Liver (tissue), 9 donors: Measurements from ENCODE around the gene CHP2. TPM values are rescaled to one million over a fixed set of nuclear protein-coding genes. Genes with fewer than 3 reads are reported as not detected.

Source experiments
- DNase-seq: peaks from one replicate; pipeline ENCODE4 v3.0.0-alpha.2; 2017; ENCODE audit warnings: low spot score
- H3K27ac ChIP-seq, 2 donors: one replicate each; pipeline ENCODE4 v1.7.0; 2013; ENCODE audit warnings: inconsistent platforms in 2 of 2, low read length in 2 of 2, control low read depth in 1 of 2, low read depth in 1 of 2, mild to moderate bottlenecking in 1 of 2
- H3K27me3 ChIP-seq, 4 donors: one replicate each; pipeline versions ENCODE4 v1.6.1 to v1.7.0; 2013; ENCODE audit warnings: low read length in 3 of 4, inconsistent platforms in 1 of 4, mild to moderate bottlenecking in 1 of 4, moderate library complexity in 1 of 4; ENCODE audit not compliant: control insufficient read depth in 4 of 4, insufficient read depth in 4 of 4
- H3K36me3 ChIP-seq, 4 donors: one replicate each; pipeline versions ENCODE4 v1.6.1 to v1.7.0; 2013; ENCODE audit warnings: low read length in 3 of 4, mild to moderate bottlenecking in 3 of 4, low read depth in 1 of 4, moderate library complexity in 1 of 4; ENCODE audit not compliant: control insufficient read depth in 4 of 4, insufficient read depth in 3 of 4
- H3K4me1 ChIP-seq, 4 donors: one replicate each; pipeline versions ENCODE4 v1.6.1 to v1.7.0; 2013; ENCODE audit warnings: low read length in 3 of 4, mild to moderate bottlenecking in 3 of 4, moderate library complexity in 1 of 4; ENCODE audit not compliant: control insufficient read depth in 4 of 4, insufficient read depth in 4 of 4
- H3K4me3 ChIP-seq, 3 donors: one replicate each; pipeline versions ENCODE4 v1.6.1 to v1.7.0; 2013; ENCODE audit warnings: low read length in 3 of 3, control low read depth in 1 of 3, low read depth in 1 of 3, mild to moderate bottlenecking in 1 of 3
- H3K9ac ChIP-seq, 2 donors: one replicate each; pipeline ENCODE4 v1.7.0; 2013; ENCODE audit warnings: low read length in 2 of 2, mild to moderate bottlenecking in 2 of 2, moderate library complexity in 2 of 2, control low read depth in 1 of 2, low read depth in 1 of 2
- H3K9me3 ChIP-seq, 4 donors: one replicate each; pipeline versions ENCODE4 v1.6.1 to v1.7.0; 2013; ENCODE audit warnings: low read length in 3 of 4; ENCODE audit not compliant: control insufficient read depth in 4 of 4
- ATF3 ChIP-seq: IDR thresholded peaks from 2 replicates; pipeline ENCODE4 v1.6.1; 2016; ENCODE audit warnings: antibody characterized with exemption
- CTCF ChIP-seq: fragments of 150-350 bp; IDR thresholded peaks from 2 replicates; pipeline ENCODE4 v1.5.1; 2017; ENCODE audit warnings: improper control_type of control experiment, low read depth, low read length; ENCODE audit not compliant: missing input control
- EGR1 ChIP-seq, 2 donors: IDR thresholded peaks; 2 replicates each; pipeline ENCODE4 v1.6.1; 2016 to 2018; ENCODE audit warnings: antibody characterized with exemption in 2 of 2, low read depth in 2 of 2
- FOXA1 ChIP-seq: IDR thresholded peaks from 2 replicates; pipeline ENCODE4 v1.6.1; 2016; ENCODE audit warnings: antibody characterized with exemption
- GABPA ChIP-seq, 2 donors: IDR thresholded peaks in 1 of 2; conservative IDR thresholded peaks in 1 of 2; 2 replicates each; pipeline ENCODE4 v1.6.1; 2016; ENCODE audit warnings: antibody characterized with exemption in 2 of 2, mild to moderate bottlenecking in 1 of 2, moderate library complexity in 1 of 2
- HNF4A ChIP-seq, 2 donors: conservative IDR thresholded peaks; 2 replicates each; pipeline ENCODE4 v1.6.1; 2016; ENCODE audit warnings: antibody characterized with exemption in 2 of 2, mild to moderate bottlenecking in 2 of 2
- HNF4G ChIP-seq: IDR thresholded peaks from 2 replicates; pipeline ENCODE4 v1.6.1; 2016; ENCODE audit warnings: antibody characterized with exemption
- JUND ChIP-seq, 2 donors: IDR thresholded peaks; 2 replicates each; pipeline ENCODE4 v1.6.1; 2016; ENCODE audit warnings: antibody characterized with exemption in 2 of 2
- MAX ChIP-seq: IDR thresholded peaks from 2 replicates; pipeline ENCODE4 v1.6.1; 2016; ENCODE audit warnings: antibody characterized with exemption
- NR2F2 ChIP-seq: IDR thresholded peaks from 2 replicates; pipeline ENCODE4 v1.6.1; 2016; ENCODE audit warnings: antibody characterized with exemption
- RAD21 ChIP-seq, 2 donors: IDR thresholded peaks; 2 replicates each; pipeline ENCODE4 v1.6.1; 2016; ENCODE audit warnings: antibody characterized with exemption in 2 of 2, mild to moderate bottlenecking in 2 of 2
- RXRA ChIP-seq, 2 donors: IDR thresholded peaks; 2 replicates each; pipeline ENCODE4 v1.6.1; 2017 to 2018; ENCODE audit warnings: antibody characterized with exemption in 2 of 2, mild to moderate bottlenecking in 1 of 2
- SP1 ChIP-seq: IDR thresholded peaks from 2 replicates; pipeline ENCODE4 v1.6.1; 2018; ENCODE audit warnings: antibody characterized with exemption, mild to moderate bottlenecking
- TAF1 ChIP-seq: conservative IDR thresholded peaks from 2 replicates; pipeline ENCODE4 v1.6.1; 2016; ENCODE audit warnings: antibody characterized with exemption, mild to moderate bottlenecking
- YY1 ChIP-seq: IDR thresholded peaks from 2 replicates; pipeline ENCODE4 v1.6.1; 2016; ENCODE audit warnings: antibody characterized with exemption, mild to moderate bottlenecking
- WGBS: extraction: QIAGEN DNeasy Blood & Tissue Kit; methylation state at CpG from one replicate; pipeline ENCODE4 v1.1.7; 2013; 5-methylcytosine and 5-hydroxymethylcytosine counted together
- polyA plus RNA-seq, 2 donors: library from polyadenylated mRNA; stranded (reverse) in 1 of 2; unstranded in 1 of 2; fragments of 200-250 nt in 1 of 2; fragments of >200 nt in 1 of 2; fragmentation: Nextera tagmentation in 1 of 2; extraction: Ambion mirVana in 1 of 2; gene quantifications; one replicate each; pipeline versions ENCODE4 v1.2.1 to v1.2.3, GENCODE V29; 2013 to 2015
- total RNA-seq, 2 donors: library from RNA; depleted of rRNA; stranded (reverse); fragments of >200 nt; gene quantifications; one replicate each; pipeline ENCODE4 v1.2.3, GENCODE V29; 2014
- TF ChIP-seq, protein P1 (sequence below): IDR thresholded peaks from 2 replicates; pipeline ENCODE4 v1.6.1; 2016; ENCODE audit warnings: antibody characterized with exemption, mild to moderate bottlenecking
- TF ChIP-seq, protein P2 (sequence below): IDR thresholded peaks from 2 replicates; pipeline ENCODE4 v1.6.1; 2016; ENCODE audit warnings: antibody characterized with exemption
- donor health status: healthy.
- donor health status: healthy.
- donor health status: healthy.
- donor health status: healthy.
- donor health status: healthy.

The CHP2 gene
- total and polyA plus RNA-seq, 4 donors = not detected

DNA sequence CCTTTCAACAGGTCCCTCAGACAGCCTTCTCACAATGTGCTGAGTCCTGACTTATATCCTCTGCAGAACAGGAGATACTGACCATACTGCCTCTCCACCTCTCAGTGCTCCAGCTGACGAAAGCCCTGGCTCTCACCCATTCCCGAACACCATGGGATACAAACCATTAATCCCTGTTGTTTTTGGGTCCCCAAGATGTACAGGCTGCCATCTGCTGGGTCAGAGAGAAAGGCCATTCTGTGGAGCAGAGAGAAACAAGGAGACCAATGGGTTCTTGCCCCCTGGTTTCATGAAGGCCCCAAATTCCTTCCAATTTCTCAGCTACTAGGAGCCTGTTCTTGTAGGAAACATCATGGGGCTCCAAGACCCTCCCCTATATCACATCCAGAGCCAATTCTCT is 44.8 kb upstream of the CHP2 start:
- Histone ChIP-seq H3K36me3 (no peaks in the 10 kb centered on the region), H3K27ac (no peak overlapping the region), H3K9me3 (peaks cover 0 to 4% (median 2%) of the 10 kb centered on the region in 4 donors), H3K27me3 (peaks cover 2 to 7% (median 4%) of the 10 kb centered on the region in 4 donors), H3K4me1 (no peaks in the 10 kb centered on the region), H3K4me3 (no peak overlapping the region), H3K9ac (no peak overlapping the region)
- TF ChIP-seq, protein P1, sequence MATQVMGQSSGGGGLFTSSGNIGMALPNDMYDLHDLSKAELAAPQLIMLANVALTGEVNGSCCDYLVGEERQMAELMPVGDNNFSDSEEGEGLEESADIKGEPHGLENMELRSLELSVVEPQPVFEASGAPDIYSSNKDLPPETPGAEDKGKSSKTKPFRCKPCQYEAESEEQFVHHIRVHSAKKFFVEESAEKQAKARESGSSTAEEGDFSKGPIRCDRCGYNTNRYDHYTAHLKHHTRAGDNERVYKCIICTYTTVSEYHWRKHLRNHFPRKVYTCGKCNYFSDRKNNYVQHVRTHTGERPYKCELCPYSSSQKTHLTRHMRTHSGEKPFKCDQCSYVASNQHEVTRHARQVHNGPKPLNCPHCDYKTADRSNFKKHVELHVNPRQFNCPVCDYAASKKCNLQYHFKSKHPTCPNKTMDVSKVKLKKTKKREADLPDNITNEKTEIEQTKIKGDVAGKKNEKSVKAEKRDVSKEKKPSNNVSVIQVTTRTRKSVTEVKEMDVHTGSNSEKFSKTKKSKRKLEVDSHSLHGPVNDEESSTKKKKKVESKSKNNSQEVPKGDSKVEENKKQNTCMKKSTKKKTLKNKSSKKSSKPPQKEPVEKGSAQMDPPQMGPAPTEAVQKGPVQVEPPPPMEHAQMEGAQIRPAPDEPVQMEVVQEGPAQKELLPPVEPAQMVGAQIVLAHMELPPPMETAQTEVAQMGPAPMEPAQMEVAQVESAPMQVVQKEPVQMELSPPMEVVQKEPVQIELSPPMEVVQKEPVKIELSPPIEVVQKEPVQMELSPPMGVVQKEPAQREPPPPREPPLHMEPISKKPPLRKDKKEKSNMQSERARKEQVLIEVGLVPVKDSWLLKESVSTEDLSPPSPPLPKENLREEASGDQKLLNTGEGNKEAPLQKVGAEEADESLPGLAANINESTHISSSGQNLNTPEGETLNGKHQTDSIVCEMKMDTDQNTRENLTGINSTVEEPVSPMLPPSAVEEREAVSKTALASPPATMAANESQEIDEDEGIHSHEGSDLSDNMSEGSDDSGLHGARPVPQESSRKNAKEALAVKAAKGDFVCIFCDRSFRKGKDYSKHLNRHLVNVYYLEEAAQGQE = no peak
- TF ChIP-seq MAX (no peak), HNF4A (conservative IDR thresholded peaks at IDR 0.05) (no peak), SP1 (no peak), TAF1 (no peak), NR2F2 (no peak), YY1 (no peak), JUND (IDR thresholded peaks at IDR 0.05) (no peak), HNF4G (no peak), FOXA1 (no peak), RXRA (IDR thresholded peaks at IDR 0.05) (no peak), ATF3 (no peak), RAD21 (IDR thresholded peaks at IDR 0.05) (no peak), CTCF (no peak), GABPA (IDR thresholded peaks at IDR 0.05 in 1 of 2, conservative IDR thresholded peaks at IDR 0.05 in 1 of 2) (no peak), EGR1 (IDR thresholded peaks at IDR 0.05; ENCODE audit: low read depth in 2 of 2) (no peak)
- TF ChIP-seq, protein P2, sequence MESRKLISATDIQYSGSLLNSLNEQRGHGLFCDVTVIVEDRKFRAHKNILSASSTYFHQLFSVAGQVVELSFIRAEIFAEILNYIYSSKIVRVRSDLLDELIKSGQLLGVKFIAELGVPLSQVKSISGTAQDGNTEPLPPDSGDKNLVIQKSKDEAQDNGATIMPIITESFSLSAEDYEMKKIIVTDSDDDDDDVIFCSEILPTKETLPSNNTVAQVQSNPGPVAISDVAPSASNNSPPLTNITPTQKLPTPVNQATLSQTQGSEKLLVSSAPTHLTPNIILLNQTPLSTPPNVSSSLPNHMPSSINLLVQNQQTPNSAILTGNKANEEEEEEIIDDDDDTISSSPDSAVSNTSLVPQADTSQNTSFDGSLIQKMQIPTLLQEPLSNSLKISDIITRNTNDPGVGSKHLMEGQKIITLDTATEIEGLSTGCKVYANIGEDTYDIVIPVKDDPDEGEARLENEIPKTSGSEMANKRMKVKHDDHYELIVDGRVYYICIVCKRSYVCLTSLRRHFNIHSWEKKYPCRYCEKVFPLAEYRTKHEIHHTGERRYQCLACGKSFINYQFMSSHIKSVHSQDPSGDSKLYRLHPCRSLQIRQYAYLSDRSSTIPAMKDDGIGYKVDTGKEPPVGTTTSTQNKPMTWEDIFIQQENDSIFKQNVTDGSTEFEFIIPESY = no peak
- DNase-seq = no peak
- WGBS = 77% methylated on average over 2 of the region's 2 CpGs
